GM19438 (cell line): Measurements from ENCODE around the gene CABCOCO1.
"Not testable (repeated sequence)": the region's sequence is repeated elsewhere in the genome, so short reads cannot be mapped to it uniquely, and the experiment has no call there.

Source experiments
- ATAC-seq: cut with Tn5 transposase; IDR thresholded peaks from one replicate; pipeline ENCODE4 v1.9.1; 2021; ENCODE audit warnings: low read depth; ENCODE audit not compliant: unreplicated experiment

The CABCOCO1 gene

GRCh38 chr10:61642150-61642571 is 20.6 kb upstream of the CABCOCO1 start:
- ATAC-seq = no peak

GRCh38 chr10:61642676-61643075 is 20.1 kb upstream of the CABCOCO1 start:
- no peak for ATAC-seq

- ATAC-seq = no peak
These were observed 19.4 kb upstream of the CABCOCO1 start for GRCh38 chr10:61643316-61643751.

GRCh38 chr10:61653699-61654098 is 9.0 kb upstream of the CABCOCO1 start:
- no peak for ATAC-seq

- ATAC-seq = no peak
These were observed 7.3 kb upstream of the CABCOCO1 start for GRCh38 chr10:61655335-61655851.

- no peak for ATAC-seq
These were observed 737 bp downstream of the CABCOCO1 start for GRCh38 chr10:61663466-61663865.

GRCh38 chr10:61664985-61665384 is 2.3 kb downstream of the CABCOCO1 start:
- ATAC-seq = no peak

GRCh38 chr10:61669161-61669725 is 6.5 kb downstream of the CABCOCO1 start:
- no peak for ATAC-seq

- ATAC-seq = no peak
These were observed 7.1 kb downstream of the CABCOCO1 start for GRCh38 chr10:61669849-61670248.

GRCh38 chr10:61673360-61673759 is 10.6 kb downstream of the CABCOCO1 start:
- no peak for ATAC-seq

GRCh38 chr10:61682323-61682722 is 19.6 kb downstream of the CABCOCO1 start:
- ATAC-seq = no peak

GRCh38 chr10:61683319-61683718 is 20.6 kb downstream of the CABCOCO1 start:
- no peak for ATAC-seq

GRCh38 chr10:61684894-61685507 is 22.3 kb downstream of the CABCOCO1 start:
- ATAC-seq = no peak

GRCh38 chr10:61688551-61689308 is 26.0 kb downstream of the CABCOCO1 start:
- no peak for ATAC-seq

GRCh38 chr10:61691667-61692066 is 28.9 kb downstream of the CABCOCO1 start:
- ATAC-seq = not testable (repeated sequence)

GRCh38 chr10:61692447-61693010 is 29.8 kb downstream of the CABCOCO1 start:
- ATAC-seq = no peak

GRCh38 chr10:61698968-61699655 is 36.4 kb downstream of the CABCOCO1 start:
- no peak for ATAC-seq

- ATAC-seq = no peak
These were observed 38.5 kb downstream of the CABCOCO1 start for GRCh38 chr10:61701055-61701705.

GRCh38 chr10:61701706-61702105 is 39.0 kb downstream of the CABCOCO1 start:
- ATAC-seq = no peak

- ATAC-seq = no peak
These were observed 39.9 kb downstream of the CABCOCO1 start for GRCh38 chr10:61702584-61702983.
